C4-2B (cell line): ENCODE data around the gene SLC25A17.
"Not testable (repeated sequence)": the region's sequence is repeated elsewhere in the genome, so short reads cannot be mapped to it uniquely, and the experiment has no call there.

Experiments
- CTCF ChIP-seq: fragments of 450-650 bp; conservative IDR thresholded peaks from 2 replicates; pipeline ENCODE4 v1.5.1; 2017; ENCODE audit warnings: mild to moderate bottlenecking
- ZFX ChIP-seq: fragments of 450-650 bp; IDR thresholded peaks from 2 replicates; pipeline ENCODE4 v1.6.1; 2017

- not testable (repeated sequence) for TF ChIP-seq CTCF, ZFX
Observed at GRCh38 chr22:40720156-40720537, 99.0 kb downstream of the SLC25A17 start.
